B cell (primary cell): ENCODE data around the gene UBL5. TPM values are rescaled to one million over a fixed set of nuclear protein-coding genes. Genes with fewer than 3 reads are reported as not detected.

Experiments used
- ATAC-seq: fragments of 200-7000 bp; cut with Tn5 transposase; one replicate; pipeline ENCODE4 v1.10.0; 2021; ENCODE audit warnings: low read depth, mild to moderate bottlenecking, moderate number of reproducible peaks, moderate library complexity
- CTCF ChIA-PET: fragments of 350-600 bp; sonication (Branson Sonifier 250); formaldehyde crosslinking; loops from one replicate; lab custom pipeline; 2021; ENCODE audit warnings: antibody characterized with exemption, inconsistent platforms; lab: Charles Lee
- POLR2A ChIA-PET: fragments of 350-600 bp; sonication (Branson Sonifier 250); formaldehyde crosslinking; loops from one replicate; lab custom pipeline; 2021; ENCODE audit warnings: antibody characterized with exemption; lab: Charles Lee
- DNase-seq: peaks from one replicate; pipeline ENCODE4 v3.0.0; 2013
- H2AFZ ChIP-seq: 2 replicates; pipeline ENCODE4 v1.6.1; 2012; ENCODE audit warnings: mild to moderate bottlenecking, low read depth, low read length; ENCODE audit not compliant: insufficient read depth, poor library complexity, severe bottlenecking
- H3K27ac ChIP-seq, 2 donors: 1 replicate in 1 of 2; 2 replicates in 1 of 2; pipeline ENCODE4 v1.5.1; 2012 to 2013; ENCODE audit warnings: low read length in 2 of 2, mild to moderate bottlenecking in 2 of 2, moderate library complexity in 1 of 2
- H3K27me3 ChIP-seq, 4 experiments: fragments of 200-600 bp in 1 of 4; sonication (generic) in 1 of 4; replicated peaks in 1 of 4; 1 replicate in 2 of 4; 2 replicates in 2 of 4; pipeline versions ENCODE4 v1.6.1 to v1.7.0; 2013 to 2016; ENCODE audit warnings: low read length in 3 of 4, mild to moderate bottlenecking in 2 of 4, mixed read lengths in 1 of 4, moderate library complexity in 1 of 4; ENCODE audit not compliant: insufficient read depth in 4 of 4, control insufficient read depth in 3 of 4; ENCODE audit errors: control extremely low read depth in 1 of 4
- H3K36me3 ChIP-seq, 2 experiments: replicated peaks in 1 of 2; 1 replicate in 1 of 2; 2 replicates in 1 of 2; pipeline versions ENCODE4 v1.6.1 to v1.7.1; 2013; ENCODE audit warnings: low read length in 1 of 2; ENCODE audit not compliant: insufficient read depth in 2 of 2, control insufficient read depth in 1 of 2; ENCODE audit errors: control extremely low read depth in 1 of 2, extremely low read depth in 1 of 2
- H3K4me1 ChIP-seq, 2 donors: fragments of 200-600 bp in 1 of 2; sonication (generic) in 1 of 2; 1 replicate in 1 of 2; 2 replicates in 1 of 2; pipeline versions ENCODE4 v1.5.1 to v1.6.1; 2013 to 2017; ENCODE audit warnings: low read length in 2 of 2; ENCODE audit not compliant: control insufficient read depth in 2 of 2, insufficient read depth in 2 of 2
- H3K4me2 ChIP-seq: replicated peaks from 2 replicates; pipeline ENCODE3; 2012; ENCODE audit warnings: mild to moderate bottlenecking, low read depth, low read length; ENCODE audit not compliant: poor library complexity, severe bottlenecking
- H3K4me3 ChIP-seq, 5 experiments: fragments of 200-600 bp in 1 of 5; sonication (generic) in 1 of 5; 1 replicate in 3 of 5; 2 replicates in 2 of 5; pipeline versions ENCODE4 v1.5.1 to v1.7.0; 2011 to 2016; ENCODE audit warnings: low read length in 4 of 5, mild to moderate bottlenecking in 4 of 5, low read depth in 2 of 5, control low read depth in 1 of 5, moderate library complexity in 1 of 5; ENCODE audit not compliant: insufficient read depth in 1 of 5; ENCODE audit errors: control extremely low read depth in 1 of 5, extremely low read depth in 1 of 5
- H3K79me2 ChIP-seq: fragments of 200-600 bp; sonication (generic); one replicate; pipeline ENCODE4 v1.6.0; 2016; ENCODE audit warnings: low read length; ENCODE audit not compliant: control insufficient read depth, insufficient read depth
- H3K9ac ChIP-seq: fragments of 200-600 bp; sonication (generic); 2 replicates; pipeline ENCODE4 v1.6.1; 2017; ENCODE audit warnings: mild to moderate bottlenecking, low read length, moderate library complexity
- H3K9me3 ChIP-seq, 3 donors: one replicate each; pipeline versions ENCODE4 v1.6.1 to v1.7.1; 2013; ENCODE audit warnings: low read length in 2 of 3; ENCODE audit not compliant: control insufficient read depth in 2 of 3, insufficient read depth in 1 of 3; ENCODE audit errors: control extremely low read depth in 1 of 3
- H4K20me1 ChIP-seq: 2 replicates; pipeline ENCODE4 v1.6.0; 2012; ENCODE audit warnings: mild to moderate bottlenecking, low read length; ENCODE audit not compliant: insufficient read depth, control insufficient read depth, poor library complexity, severe bottlenecking
- H3K27ac Mint-ChIP-seq: one replicate; pipeline ENCODE4 v1.8.0; 2021; ENCODE audit warnings: mixed read lengths
- H3K27me3 Mint-ChIP-seq: one replicate; pipeline ENCODE4 v1.8.0; 2021; ENCODE audit warnings: mixed read lengths
- H3K4me1 Mint-ChIP-seq: one replicate; pipeline ENCODE4 v1.8.0; 2021; ENCODE audit warnings: mixed read lengths
- H3K4me3 Mint-ChIP-seq: one replicate; pipeline ENCODE4 v1.8.0; 2021; ENCODE audit warnings: mixed read lengths
- H3K9me3 Mint-ChIP-seq: one replicate; pipeline ENCODE4 v1.8.0; 2022; ENCODE audit warnings: mixed read lengths; ENCODE audit not compliant: insufficient read depth
- CTCF ChIP-seq: fragments of 200-600 bp; IDR thresholded peaks from one replicate; pipeline ENCODE4 v1.8.0; 2022; ENCODE audit warnings: antibody characterized with exemption, mild to moderate bottlenecking
- EZH2 ChIP-seq: IDR thresholded peaks from 2 replicates; pipeline ENCODE4 v1.6.1; 2012; ENCODE audit warnings: borderline replicate concordance, low read depth, mild to moderate bottlenecking, moderate library complexity, low read length; ENCODE audit not compliant: insufficient read depth, poor library complexity, severe bottlenecking
- WGBS: methylation state at CpG from one replicate; pipeline ENCODE4 v1.1.5; 2013; ENCODE audit warnings: missing lambda C conversion rate; ENCODE audit not compliant: insufficient coverage; 5-methylcytosine and 5-hydroxymethylcytosine counted together
- intact Hi-C: fragments of 100-400 bp; cut with micrococcal nuclease; formaldehyde crosslinking; loops from one replicate; pipeline ENCODE4 v1.10.0; 2022
- polyA plus RNA-seq: library from polyadenylated mRNA; depleted of rRNA; stranded (reverse); fragments of >200 nt; gene quantifications from 2 replicates; pipeline ENCODE4 v1.2.3, GENCODE V29; 2012
- total RNA-seq, 2 donors: library from RNA; stranded (reverse); fragments of 120-200 nt in 1 of 2; gene quantifications; 1 replicate in 1 of 2; 2 replicates in 1 of 2; pipeline versions ENCODE4 v1.2.3 to v1.2.4, GENCODE V29; 2013 to 2022

Gene UBL5
- total and polyA plus RNA-seq, 2 donors (not counting 1 experiment from before 2014, with no cell fraction given) = 183 to 315 TPM

- Histone ChIP-seq H3K4me2 (no peak overlapping the region), H2AFZ (no peak overlapping the region), H4K20me1 (no peaks in the 10 kb centered on the region), H3K79me2 (no peaks in the 10 kb centered on the region), H3K4me1 (peaks cover 0 to 8% of the 10 kb centered on the region in 2 donors), H3K9ac (no peak overlapping the region), H3K9me3 (peaks cover 0 to 3% (median 0%) of the 10 kb centered on the region in 3 donors), H3K36me3 (no peaks in the 10 kb centered on the region), H3K4me3 (no peak overlapping the region), H3K27me3 (no peaks in the 10 kb centered on the region), H3K27ac (no peak overlapping the region)
- POLR2A ChIA-PET = interaction anchor here (0.6 to 1.0 kb wide), 2 partner anchors 37 to 215 kb away, joined by 3 to 4 read pairs; no protein-coding TSS in a partner anchor
- CTCF ChIA-PET = interaction anchor here (1.0 to 3.2 kb wide), 6 partner anchors 30 to 212 kb away, joined by 3 to 27 read pairs (median 4); partner anchors contain the start of genes ZNF561 and ZNF846
- intact Hi-C loops = loop anchor here (10.0 kb wide), 2 partner anchors 124 to 394 kb away; partner anchors contain the start of gene ZNF562
- Mint-ChIP-seq H3K9me3 (no peaks in the 10 kb centered on the region), H3K4me1 (peaks cover 5% of the 10 kb centered on the region), H3K4me3 (no peak overlapping the region), H3K27ac (no peak overlapping the region), H3K27me3 (no peaks in the 10 kb centered on the region)
- DNase-seq (no peak), ATAC-seq (no peak)
- no peak for TF ChIP-seq CTCF
- TF ChIP-seq EZH2 = no peak
Observed at GRCh38 chr19:9799162-9799561, 28.6 kb upstream of the UBL5 start.

- 96% methylated on average over 9 of the region's 10 CpGs for WGBS
- ATAC-seq = no peak
- POLR2A ChIA-PET = no interaction called here
Observed at GRCh38 chr19:9801976-9802375, 25.7 kb upstream of the UBL5 start.

More at GRCh38 chr19:9801976-9802375, 25.7 kb upstream of the UBL5 start:
- TF ChIP-seq CTCF = no peak
- TF ChIP-seq EZH2 = no peak
- Histone ChIP-seq H3K9me3 (no peaks in the 10 kb centered on the region), H3K27me3 (no peaks in the 10 kb centered on the region), H2AFZ (no peak overlapping the region), H3K9ac (no peak overlapping the region), H3K4me2 (no peak overlapping the region), H3K79me2 (no peaks in the 10 kb centered on the region), H3K27ac (no peak overlapping the region), H3K4me3 (no peak overlapping the region), H4K20me1 (no peaks in the 10 kb centered on the region), H3K4me1 (no peaks in the 10 kb centered on the region), H3K36me3 (peaks cover 0 to 3% of the 10 kb centered on the region in 2 experiments)
- no peaks in the 10 kb centered on the region for H3K9me3 Mint-ChIP-seq
- no peak overlapping the region for H3K4me3 Mint-ChIP-seq
- H3K4me1 Mint-ChIP-seq = no peaks in the 10 kb centered on the region
- no peak for DNase-seq
- no peaks in the 10 kb centered on the region for H3K27me3 Mint-ChIP-seq
- no peak overlapping the region for H3K27ac Mint-ChIP-seq
- CTCF ChIA-PET = interaction anchor here (1.1 to 1.6 kb wide), 3 partner anchors 16 to 596 kb away, joined by 3 to 5 read pairs (median 4); no protein-coding TSS in a partner anchor
- intact Hi-C loops = no loop called here
